DND-41 (cell line): ENCODE data around the gene PRPF6.

ENCODE experiments used
- ATAC-seq: fragments of 200-7000 bp; cut with Tn5 transposase; 3 replicates; pipeline ENCODE4 v1.9.1; 2021; ENCODE audit warnings: low read depth; ENCODE audit not compliant: insufficient read depth
- DNase-seq: peaks from one replicate; pipeline ENCODE4 v3.0.0-alpha.2; 2020
- H2AFZ ChIP-seq: 2 replicates; pipeline ENCODE4 v1.6.0; 2012; ENCODE audit warnings: low read depth, low read length
- H3K27ac ChIP-seq: 2 replicates; pipeline ENCODE4 v1.5.1; 2012; ENCODE audit warnings: low read length, inconsistent platforms
- H3K27me3 ChIP-seq: fragments of 200-600 bp; sonication (generic); 2 replicates; pipeline ENCODE4 v1.6.0; 2012; ENCODE audit warnings: low read length, mild to moderate bottlenecking, inconsistent platforms; ENCODE audit not compliant: insufficient read depth, poor library complexity
- H3K36me3 ChIP-seq: 2 replicates; pipeline ENCODE4 v1.5.1; 2012; ENCODE audit warnings: low read length, inconsistent platforms; ENCODE audit not compliant: insufficient read depth
- H3K4me1 ChIP-seq: 2 replicates; pipeline ENCODE4 v1.5.1; 2012; ENCODE audit warnings: mild to moderate bottlenecking, low read length; ENCODE audit not compliant: insufficient read depth
- H3K4me2 ChIP-seq: 2 replicates; pipeline ENCODE4 v1.6.0; 2012; ENCODE audit warnings: mild to moderate bottlenecking, moderate library complexity, low read length, inconsistent platforms; ENCODE audit not compliant: insufficient read depth
- H3K4me3 ChIP-seq, 2 experiments: fragments of 200-600 bp in 1 of 2; shearing (Covaris generic) in 1 of 2; 2 replicates each; pipeline ENCODE4 v1.5.1; 2012 to 2016; ENCODE audit warnings: inconsistent platforms in 2 of 2, low read length in 2 of 2, mild to moderate bottlenecking in 2 of 2, low read depth in 1 of 2, moderate library complexity in 1 of 2
- H3K79me2 ChIP-seq: 2 replicates; pipeline ENCODE4 v1.6.0; 2012; ENCODE audit warnings: low read length, inconsistent platforms; ENCODE audit not compliant: insufficient read depth
- H3K9ac ChIP-seq: 2 replicates; pipeline ENCODE4 v1.6.0; 2012; ENCODE audit warnings: low read depth, mild to moderate bottlenecking, inconsistent platforms, low read length, moderate library complexity
- H3K9me3 ChIP-seq: 2 replicates; pipeline ENCODE4 v1.5.1; 2012; ENCODE audit warnings: low read length, moderate library complexity, mild to moderate bottlenecking, inconsistent platforms; ENCODE audit not compliant: insufficient read depth, severe bottlenecking
- H4K20me1 ChIP-seq: 2 replicates; pipeline ENCODE4 v1.6.0; 2012; ENCODE audit warnings: low read length; ENCODE audit not compliant: insufficient read depth
- CTCF ChIP-seq: IDR thresholded peaks from 2 replicates; pipeline ENCODE4 v1.5.1; 2012; ENCODE audit warnings: borderline replicate concordance, low read length, moderate library complexity, mild to moderate bottlenecking; ENCODE audit not compliant: poor library complexity, severe bottlenecking; ENCODE audit errors: extremely low read depth
- EZH2 ChIP-seq: IDR thresholded peaks from 3 replicates; pipeline ENCODE4 v1.6.1; 2012; ENCODE audit warnings: borderline replicate concordance, low read depth, mild to moderate bottlenecking, moderate library complexity, low read length, inconsistent platforms; ENCODE audit not compliant: severe bottlenecking

The PRPF6 gene

GRCh38 chr20:64022671-64023360 lies 41.9 kb downstream of the PRPF6 start:
- no peaks in the 10 kb centered on the region for H3K27me3 ChIP-seq
- H3K9me3 ChIP-seq = no peaks in the 10 kb centered on the region
- DNase-seq (no peak), ATAC-seq (no peak)
- peaks cover 6% of the 10 kb centered on the region for H3K79me2 ChIP-seq
- peaks cover 97% of the 10 kb centered on the region for H3K36me3 ChIP-seq
- no peaks in the 10 kb centered on the region for H3K4me1 ChIP-seq
- no peak overlapping the region for H2AFZ ChIP-seq
- no peak overlapping the region for H3K4me3 ChIP-seq
- H3K9ac ChIP-seq = no peak overlapping the region
- H3K27ac ChIP-seq = no peak overlapping the region
- peaks cover 47% of the 10 kb centered on the region for H4K20me1 ChIP-seq
- H3K4me2 ChIP-seq = no peak overlapping the region
- TF ChIP-seq CTCF (no peak), EZH2 (no peak)

GRCh38 chr20:64023361-64024140 lies 42.6 kb downstream of the PRPF6 start:
- H3K9ac ChIP-seq = no peak overlapping the region
- H3K36me3 ChIP-seq = peaks cover 98% of the 10 kb centered on the region
- no peaks in the 10 kb centered on the region for H3K27me3 ChIP-seq
- H3K79me2 ChIP-seq = peaks cover 6% of the 10 kb centered on the region
- no peak overlapping the region for H3K27ac ChIP-seq
- H4K20me1 ChIP-seq = peaks cover 50% of the 10 kb centered on the region
- H3K4me3 ChIP-seq = no peak overlapping the region
- H3K4me2 ChIP-seq = no peak overlapping the region
- no peak for TF ChIP-seq EZH2
- TF ChIP-seq CTCF = no peak
- no peaks in the 10 kb centered on the region for H3K9me3 ChIP-seq
- H3K4me1 ChIP-seq = no peaks in the 10 kb centered on the region
- DNase-seq = no peak
- H2AFZ ChIP-seq = no peak overlapping the region
- ATAC-seq = no peak

- DNase-seq (no peak), ATAC-seq (no peak)
- no peaks in the 10 kb centered on the region for H3K27me3 ChIP-seq
- H3K79me2 ChIP-seq = peaks cover 6% of the 10 kb centered on the region
- no peak overlapping the region for H3K4me3 ChIP-seq
- H3K4me2 ChIP-seq = no peak overlapping the region
- H3K4me1 ChIP-seq = no peaks in the 10 kb centered on the region
- H3K9ac ChIP-seq = no peak overlapping the region
- peaks cover 97% of the 10 kb centered on the region for H3K36me3 ChIP-seq
- peaks cover 50% of the 10 kb centered on the region for H4K20me1 ChIP-seq
- no peaks in the 10 kb centered on the region for H3K9me3 ChIP-seq
- no peak overlapping the region for H3K27ac ChIP-seq
- H2AFZ ChIP-seq = no peak overlapping the region
- no peak for TF ChIP-seq CTCF
- no peak for TF ChIP-seq EZH2
Measured at GRCh38 chr20:64024141-64024990, 43.4 kb downstream of the PRPF6 start.
